ENCODE results near the gene TMEM184C.

DNA sequence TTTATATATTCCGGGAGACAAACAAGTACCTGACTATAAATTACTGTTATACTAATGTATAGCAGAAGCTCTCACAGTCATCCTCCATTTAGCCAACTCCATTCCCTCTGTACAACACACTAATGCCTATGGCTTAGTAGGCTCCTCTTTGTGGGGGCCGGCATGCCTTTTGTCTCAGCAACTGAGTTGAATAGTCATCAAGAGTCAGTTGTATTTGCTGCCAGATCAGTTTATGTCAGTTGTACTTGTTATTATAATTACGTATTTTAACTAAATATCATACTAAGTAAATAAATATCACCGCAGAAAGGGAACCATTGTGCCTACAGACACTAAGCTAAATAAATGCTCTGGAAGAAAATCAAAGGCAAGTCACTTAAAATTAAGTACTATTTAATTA is 56.9 kb downstream of the TMEM184C start:
- TF ChIP-seq, protein P1, sequence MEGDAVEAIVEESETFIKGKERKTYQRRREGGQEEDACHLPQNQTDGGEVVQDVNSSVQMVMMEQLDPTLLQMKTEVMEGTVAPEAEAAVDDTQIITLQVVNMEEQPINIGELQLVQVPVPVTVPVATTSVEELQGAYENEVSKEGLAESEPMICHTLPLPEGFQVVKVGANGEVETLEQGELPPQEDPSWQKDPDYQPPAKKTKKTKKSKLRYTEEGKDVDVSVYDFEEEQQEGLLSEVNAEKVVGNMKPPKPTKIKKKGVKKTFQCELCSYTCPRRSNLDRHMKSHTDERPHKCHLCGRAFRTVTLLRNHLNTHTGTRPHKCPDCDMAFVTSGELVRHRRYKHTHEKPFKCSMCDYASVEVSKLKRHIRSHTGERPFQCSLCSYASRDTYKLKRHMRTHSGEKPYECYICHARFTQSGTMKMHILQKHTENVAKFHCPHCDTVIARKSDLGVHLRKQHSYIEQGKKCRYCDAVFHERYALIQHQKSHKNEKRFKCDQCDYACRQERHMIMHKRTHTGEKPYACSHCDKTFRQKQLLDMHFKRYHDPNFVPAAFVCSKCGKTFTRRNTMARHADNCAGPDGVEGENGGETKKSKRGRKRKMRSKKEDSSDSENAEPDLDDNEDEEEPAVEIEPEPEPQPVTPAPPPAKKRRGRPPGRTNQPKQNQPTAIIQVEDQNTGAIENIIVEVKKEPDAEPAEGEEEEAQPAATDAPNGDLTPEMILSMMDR (IDR thresholded peaks at IDR 0.05), result no peak
- TF ChIP-seq POLR2AphosphoS5 (IDR thresholded peaks at IDR 0.05), result no peak
- no peak for TF ChIP-seq POLR2A (IDR thresholded peaks at IDR 0.05)

All from transverse colon (tissue), 4 donors.